ENCODE data around the gene LOXL1. TPM values are rescaled to one million over a fixed set of nuclear protein-coding genes. Genes with fewer than 3 reads are reported as not detected.

Gene LOXL1
- total and polyA plus RNA-seq, 10 of the 15 experiments (the other 5 are each of a cell fraction or from before 2014, with no cell fraction given): 0.07 to 0.15 TPM; not detected in 8

- TF ChIP-seq ATF7 (IDR thresholded peaks at IDR 0.05; ENCODE audit: low read depth): no peak
- no peak for TF ChIP-seq PAX8 (IDR thresholded peaks at IDR 0.05)
- TF ChIP-seq MYB (IDR thresholded peaks at IDR 0.05; ENCODE audit: borderline replicate concordance, low read depth, low read length): no peak
- TF ChIP-seq SRF (IDR thresholded peaks at IDR 0.05; ENCODE audit: low read depth in 2 of 2, low read length in 2 of 2): no peak
- TF ChIP-seq BACH1 (IDR thresholded peaks at IDR 0.05; ENCODE audit: borderline replicate concordance): no peak
- TF ChIP-seq JUNB (IDR thresholded peaks at IDR 0.05): no peak
- TF ChIP-seq FOS (IDR thresholded peaks at IDR 0.05; ENCODE audit: borderline replicate concordance, extremely low read depth, insufficient read length): no peak
These were observed 70.7 kb downstream of the LOXL1 start (continued) for GRCh38 chr15:73996939-73997338.

DNA sequence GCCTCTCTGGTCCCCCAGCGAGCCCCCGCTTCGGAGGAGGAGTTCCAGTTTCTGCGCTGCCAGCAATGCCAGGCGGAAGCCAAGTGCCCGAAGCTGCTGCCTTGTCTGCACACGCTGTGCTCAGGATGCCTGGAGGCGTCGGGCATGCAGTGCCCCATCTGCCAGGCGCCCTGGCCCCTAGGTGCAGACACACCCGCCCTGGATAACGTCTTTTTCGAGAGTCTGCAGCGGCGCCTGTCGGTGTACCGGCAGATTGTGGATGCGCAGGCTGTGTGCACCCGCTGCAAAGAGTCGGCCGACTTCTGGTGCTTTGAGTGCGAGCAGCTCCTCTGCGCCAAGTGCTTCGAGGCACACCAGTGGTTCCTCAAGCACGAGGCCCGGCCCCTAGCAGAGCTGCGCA is 71.7 kb downstream of the LOXL1 start:
- intact Hi-C loops (cut with micrococcal nuclease; ENCODE audit: unreplicated experiment) (no loop called here), in situ Hi-C loops (cut with MboI) (no loop called here)
- Histone ChIP-seq H3K4me3 (peak overlapping the region; percentile 95; the same call in 1 of the 2 replicates), H3K79me2 (ENCODE audit: control insufficient read depth, insufficient read depth, low read length) (peaks cover 79% of the 10 kb centered on the region), H3K27ac (ENCODE audit: control insufficient read depth, insufficient read depth) (no peak overlapping the region), H3K4me1 (ENCODE audit: control insufficient read depth, insufficient read depth, low read length) (peaks cover 15% of the 10 kb centered on the region; the same call in 1 of the 2 replicates), H2AFZ (ENCODE audit: control insufficient read depth, low read depth, low read length) (no peak overlapping the region), H3K9ac (ENCODE audit: control insufficient read depth, insufficient read depth, low read length) (no peak overlapping the region), H4K20me1 (ENCODE audit: control insufficient read depth, insufficient read depth) (peaks cover 13% of the 10 kb centered on the region), H3K36me3 (ENCODE audit: control insufficient read depth in 2 of 2, insufficient read depth in 2 of 2, low read length in 1 of 2) (peaks cover 9 to 19% of the 10 kb centered on the region in 2 experiments), H3K27me3 (replicated peaks in 1 of 2; ENCODE audit: control insufficient read depth in 2 of 2, insufficient read depth in 2 of 2, low read length in 1 of 2) (no peaks in the 10 kb centered on the region), H3K9me3 (replicated peaks; ENCODE audit: control insufficient read depth, insufficient read depth, low read length) (no peaks in the 10 kb centered on the region; the same call in 2 of the 3 replicates), H3K4me2 (ENCODE audit: control insufficient read depth, insufficient read depth) (peak overlapping the region; percentile 90)
- SMC1A ChIA-PET (ENCODE audit: uncharacterized antibody, unreplicated experiment): no interaction called here
- 98% methylated on average over 27 of the region's 27 CpGs for WGBS (ENCODE audit: insufficient coverage, insufficient replicate concordance, low lambda C conversion rate, missing lambda C conversion rate)
- TF ChIP-seq, protein P1, sequence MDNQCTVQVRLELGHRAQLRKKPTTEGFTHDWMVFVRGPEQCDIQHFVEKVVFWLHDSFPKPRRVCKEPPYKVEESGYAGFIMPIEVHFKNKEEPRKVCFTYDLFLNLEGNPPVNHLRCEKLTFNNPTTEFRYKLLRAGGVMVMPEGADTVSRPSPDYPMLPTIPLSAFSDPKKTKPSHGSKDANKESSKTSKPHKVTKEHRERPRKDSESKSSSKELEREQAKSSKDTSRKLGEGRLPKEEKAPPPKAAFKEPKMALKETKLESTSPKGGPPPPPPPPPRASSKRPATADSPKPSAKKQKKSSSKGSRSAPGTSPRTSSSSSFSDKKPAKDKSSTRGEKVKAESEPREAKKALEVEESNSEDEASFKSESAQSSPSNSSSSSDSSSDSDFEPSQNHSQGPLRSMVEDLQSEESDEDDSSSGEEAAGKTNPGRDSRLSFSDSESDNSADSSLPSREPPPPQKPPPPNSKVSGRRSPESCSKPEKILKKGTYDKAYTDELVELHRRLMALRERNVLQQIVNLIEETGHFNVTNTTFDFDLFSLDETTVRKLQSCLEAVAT (IDR thresholded peaks at IDR 0.05): peak; percentile 76
- no peak for TF ChIP-seq DPF2 (IDR thresholded peaks at IDR 0.05)
- CTCF ChIA-PET: no interaction called here
- POLR2A ChIA-PET: no interaction called here
- FAIRE-seq (no peak), ATAC-seq (no peak), DNase-seq (ENCODE audit: low read depth, low spot score) (no peak)
- BruUV-seq (replicated peaks): no TSS peak
- RAD21 ChIA-PET (ENCODE audit: unreplicated experiment): no interaction called here

Other genes starting within 250 kb of the LOXL1 start
Only the 7 nearest of the 8 such genes appear.
- gene CD276, start 242.1 kb upstream of the LOXL1 start, total RNA-seq (2014; rRNA removed): 1.0 and 1.8 TPM in 2 replicates
- gene CD276, start 242.1 kb upstream of the LOXL1 start, total RNA-seq (2014; rRNA removed; fragmentation: Illumina TruSeq; extraction: Trizol): 0.41 and 0.67 TPM in 2 replicates
- gene CD276, start 242.1 kb upstream of the LOXL1 start, total RNA-seq (2021): 2.5 and 3.0 TPM in 2 replicates
- 0.27 and 1.2 TPM in 2 replicates for gene CD276, start 242.1 kb upstream of the LOXL1 start, polyA plus RNA-seq (2011; rRNA removed)
- gene CD276, start 242.1 kb upstream of the LOXL1 start, polyA plus RNA-seq (2014; fragmentation: Illumina TruSeq; extraction: Trizol): 1.3 and 1.4 TPM in 2 replicates
- under 1 TPM; 0.11 to 0.20 TPM for gene CD276, start 242.1 kb upstream of the LOXL1 start, polyA plus RNA-seq (2014; fragmentation: Nextera tagmentation; extraction: Ambion mirVana)
- 1.3 TPM in 2 replicates for gene CD276, start 242.1 kb upstream of the LOXL1 start, polyA plus RNA-seq (2014; rRNA removed)
- 1 to 10 TPM in 1 of 2 experiments, under 1 TPM in 1; 0.16 to 1.1 TPM for gene CD276, start 242.1 kb upstream of the LOXL1 start, polyA plus RNA-seq (2016; fragmentation: Nextera tagmentation; extraction: Ambion mirVana)
- not detected in 2 replicates for gene INSYN1, start 173.1 kb upstream of the LOXL1 start, total RNA-seq (2014; rRNA removed)
- not detected in 2 replicates for gene INSYN1, start 173.1 kb upstream of the LOXL1 start, total RNA-seq (2014; rRNA removed; fragmentation: Illumina TruSeq; extraction: Trizol)
- gene INSYN1, start 173.1 kb upstream of the LOXL1 start, total RNA-seq (2021): not detected in 2 replicates
- gene INSYN1, start 173.1 kb upstream of the LOXL1 start, polyA plus RNA-seq (2011; rRNA removed): not detected in 2 replicates
- gene INSYN1, start 173.1 kb upstream of the LOXL1 start, polyA plus RNA-seq (2014; fragmentation: Illumina TruSeq; extraction: Trizol): not detected in 2 replicates
- gene INSYN1, start 173.1 kb upstream of the LOXL1 start, polyA plus RNA-seq (2014; fragmentation: Nextera tagmentation; extraction: Ambion mirVana): not detected
- gene INSYN1, start 173.1 kb upstream of the LOXL1 start, polyA plus RNA-seq (2014; rRNA removed): not detected in 2 replicates
- gene INSYN1, start 173.1 kb upstream of the LOXL1 start, polyA plus RNA-seq (2016; fragmentation: Nextera tagmentation; extraction: Ambion mirVana): not detected
- gene TBC1D21, start 52.9 kb upstream of the LOXL1 start, total RNA-seq (2014; rRNA removed): not detected in 2 replicates
- not detected in 2 replicates for gene TBC1D21, start 52.9 kb upstream of the LOXL1 start, total RNA-seq (2014; rRNA removed; fragmentation: Illumina TruSeq; extraction: Trizol)
- not detected in 2 replicates for gene TBC1D21, start 52.9 kb upstream of the LOXL1 start, total RNA-seq (2021)
- gene TBC1D21, start 52.9 kb upstream of the LOXL1 start, polyA plus RNA-seq (2011; rRNA removed): not detected in 2 replicates
- gene TBC1D21, start 52.9 kb upstream of the LOXL1 start, polyA plus RNA-seq (2014; fragmentation: Illumina TruSeq; extraction: Trizol): not detected in 2 replicates
- gene TBC1D21, start 52.9 kb upstream of the LOXL1 start, polyA plus RNA-seq (2014; fragmentation: Nextera tagmentation; extraction: Ambion mirVana): not detected
- gene TBC1D21, start 52.9 kb upstream of the LOXL1 start, polyA plus RNA-seq (2014; rRNA removed): not detected in 2 replicates
- not detected for gene TBC1D21, start 52.9 kb upstream of the LOXL1 start, polyA plus RNA-seq (2016; fragmentation: Nextera tagmentation; extraction: Ambion mirVana)
- 12.0 and 12.2 TPM in 2 replicates for gene STOML1, start 65.8 kb downstream of the LOXL1 start, total RNA-seq (2014; rRNA removed)
- gene STOML1, start 65.8 kb downstream of the LOXL1 start, total RNA-seq (2014; rRNA removed; fragmentation: Illumina TruSeq; extraction: Trizol): 4.6 TPM in 2 replicates
- gene STOML1, start 65.8 kb downstream of the LOXL1 start, total RNA-seq (2021): 12.1 TPM in 2 replicates
- gene STOML1, start 65.8 kb downstream of the LOXL1 start, polyA plus RNA-seq (2011; rRNA removed): 2.0 and 4.2 TPM in 2 replicates
- gene STOML1, start 65.8 kb downstream of the LOXL1 start, polyA plus RNA-seq (2014; fragmentation: Illumina TruSeq; extraction: Trizol): 1.7 and 3.2 TPM in 2 replicates
- under 1 TPM; 0.14 to 0.46 TPM for gene STOML1, start 65.8 kb downstream of the LOXL1 start, polyA plus RNA-seq (2014; fragmentation: Nextera tagmentation; extraction: Ambion mirVana)
- 12.5 and 13.6 TPM in 2 replicates for gene STOML1, start 65.8 kb downstream of the LOXL1 start, polyA plus RNA-seq (2014; rRNA removed)
- gene STOML1, start 65.8 kb downstream of the LOXL1 start, polyA plus RNA-seq (2016; fragmentation: Nextera tagmentation; extraction: Ambion mirVana): 10 to 100 TPM; 13.2 to 13.6 TPM
- gene PML, start 68.3 kb downstream of the LOXL1 start, total RNA-seq (2014; rRNA removed): 28.4 and 28.9 TPM in 2 replicates
- gene PML, start 68.3 kb downstream of the LOXL1 start, total RNA-seq (2014; rRNA removed; fragmentation: Illumina TruSeq; extraction: Trizol): 17.8 and 18.8 TPM in 2 replicates
- gene PML, start 68.3 kb downstream of the LOXL1 start, total RNA-seq (2021): 91.5 and 95.5 TPM in 2 replicates
- 7.6 and 13.6 TPM in 2 replicates for gene PML, start 68.3 kb downstream of the LOXL1 start, polyA plus RNA-seq (2011; rRNA removed)
- 15.0 and 32.7 TPM in 2 replicates for gene PML, start 68.3 kb downstream of the LOXL1 start, polyA plus RNA-seq (2014; fragmentation: Illumina TruSeq; extraction: Trizol)
- gene PML, start 68.3 kb downstream of the LOXL1 start, polyA plus RNA-seq (2014; fragmentation: Nextera tagmentation; extraction: Ambion mirVana): 10 to 100 TPM in 1 of 2 experiments, 1 to 10 TPM in 1; 8.5 to 14.2 TPM
- gene PML, start 68.3 kb downstream of the LOXL1 start, polyA plus RNA-seq (2014; rRNA removed): 34.2 and 45.3 TPM in 2 replicates
- 10 to 100 TPM; 54.0 to 60.0 TPM for gene PML, start 68.3 kb downstream of the LOXL1 start, polyA plus RNA-seq (2016; fragmentation: Nextera tagmentation; extraction: Ambion mirVana)
- not detected in 2 replicates for gene GOLGA6A, start 156.1 kb downstream of the LOXL1 start, total RNA-seq (2014; rRNA removed)
- not detected in 2 replicates for gene GOLGA6A, start 156.1 kb downstream of the LOXL1 start, total RNA-seq (2014; rRNA removed; fragmentation: Illumina TruSeq; extraction: Trizol)
- gene GOLGA6A, start 156.1 kb downstream of the LOXL1 start, total RNA-seq (2021): not detected in 2 replicates
- gene GOLGA6A, start 156.1 kb downstream of the LOXL1 start, polyA plus RNA-seq (2011; rRNA removed): not detected in 2 replicates
- not detected in 2 replicates for gene GOLGA6A, start 156.1 kb downstream of the LOXL1 start, polyA plus RNA-seq (2014; fragmentation: Illumina TruSeq; extraction: Trizol)
- not detected for gene GOLGA6A, start 156.1 kb downstream of the LOXL1 start, polyA plus RNA-seq (2014; fragmentation: Nextera tagmentation; extraction: Ambion mirVana)
- gene GOLGA6A, start 156.1 kb downstream of the LOXL1 start, polyA plus RNA-seq (2014; rRNA removed): not detected in 2 replicates
- not detected for gene GOLGA6A, start 156.1 kb downstream of the LOXL1 start, polyA plus RNA-seq (2016; fragmentation: Nextera tagmentation; extraction: Ambion mirVana)
- gene ISLR2, start 204.1 kb downstream of the LOXL1 start, total RNA-seq (2014; rRNA removed): 0.06 and 0.16 TPM in 2 replicates
- gene ISLR2, start 204.1 kb downstream of the LOXL1 start, total RNA-seq (2014; rRNA removed; fragmentation: Illumina TruSeq; extraction: Trizol): 0.04 TPM in 1 of 2 replicates, not detected in the other
- gene ISLR2, start 204.1 kb downstream of the LOXL1 start, total RNA-seq (2021): 0.21 and 0.37 TPM in 2 replicates
- gene ISLR2, start 204.1 kb downstream of the LOXL1 start, polyA plus RNA-seq (2011; rRNA removed): not detected in 2 replicates
- gene ISLR2, start 204.1 kb downstream of the LOXL1 start, polyA plus RNA-seq (2014; fragmentation: Illumina TruSeq; extraction: Trizol): 0.09 TPM in 1 of 2 replicates, not detected in the other
- not detected for gene ISLR2, start 204.1 kb downstream of the LOXL1 start, polyA plus RNA-seq (2014; fragmentation: Nextera tagmentation; extraction: Ambion mirVana)
- 0.10 and 0.30 TPM in 2 replicates for gene ISLR2, start 204.1 kb downstream of the LOXL1 start, polyA plus RNA-seq (2014; rRNA removed)
- under 1 TPM in 1 of 2 experiments, not detected in 1; 0.05 TPM for gene ISLR2, start 204.1 kb downstream of the LOXL1 start, polyA plus RNA-seq (2016; fragmentation: Nextera tagmentation; extraction: Ambion mirVana)